Cardiac muscle cell (in vitro differentiated cells and primary cell): ENCODE measurements around the gene BPIFB4. TPM values are rescaled to one million over a fixed set of nuclear protein-coding genes. Genes with fewer than 3 reads are reported as not detected.

Experiments used
- DNase-seq, 2 donors: peaks; one replicate each; pipeline versions ENCODE4 v3.0.0 to v3.0.0-alpha.2; 2010 to 2017; ENCODE audit warnings: low read depth in 1 of 2, low spot score in 1 of 2
- H3K27ac ChIP-seq: fragments of 200-600 bp; sonication (generic); 2 replicates; pipeline ENCODE4 v1.5.1; 2016
- H3K27me3 ChIP-seq: fragments of 200-600 bp; sonication (generic); 2 replicates; pipeline ENCODE4 v1.6.0; 2016; ENCODE audit warnings: control low read depth
- H3K36me3 ChIP-seq: fragments of 200-600 bp; sonication (generic); 2 replicates; pipeline ENCODE4 v1.5.1; 2016; ENCODE audit warnings: control low read depth
- H3K4me1 ChIP-seq: fragments of 200-600 bp; sonication (generic); 2 replicates; pipeline ENCODE4 v1.8.1; 2017; ENCODE audit warnings: low read depth, mild to moderate bottlenecking, mixed run types
- H3K4me3 ChIP-seq: fragments of 200-600 bp; sonication (generic); 2 replicates; pipeline ENCODE4 v1.5.1; 2016; ENCODE audit warnings: mild to moderate bottlenecking
- H3K9me3 ChIP-seq: fragments of 200-600 bp; sonication (generic); 2 replicates; pipeline ENCODE4 v1.5.1; 2017; ENCODE audit warnings: low read depth, mild to moderate bottlenecking, control low read depth
- polyA plus RNA-seq: library from polyadenylated mRNA; unstranded; fragments of >200 nt; fragmentation: Nextera tagmentation; extraction: Ambion mirVana; gene quantifications from 2 replicates; pipeline ENCODE4 v1.2.1, GENCODE V29; 2016
- total RNA-seq: library from RNA; depleted of rRNA; stranded (reverse); fragments of >200 nt; gene quantifications from 2 replicates; pipeline ENCODE4 v1.2.3, GENCODE V29; 2016
- TF ChIP-seq, protein P1 (sequence below): IDR thresholded peaks from 2 replicates; pipeline ENCODE4 v1.5.1; 2012; ENCODE audit warnings: low read depth, mild to moderate bottlenecking, low read length

BPIFB4 gene
- total and polyA plus RNA-seq, 2 experiments from 2014 or later, result not detected

- Histone ChIP-seq H3K36me3 (no peaks in the 10 kb centered on the region), H3K4me1 (no peaks in the 10 kb centered on the region), H3K4me3 (no peak overlapping the region), H3K27ac (no peak overlapping the region), H3K27me3 (no peaks in the 10 kb centered on the region), H3K9me3 (no peaks in the 10 kb centered on the region)
- TF ChIP-seq, protein P1, sequence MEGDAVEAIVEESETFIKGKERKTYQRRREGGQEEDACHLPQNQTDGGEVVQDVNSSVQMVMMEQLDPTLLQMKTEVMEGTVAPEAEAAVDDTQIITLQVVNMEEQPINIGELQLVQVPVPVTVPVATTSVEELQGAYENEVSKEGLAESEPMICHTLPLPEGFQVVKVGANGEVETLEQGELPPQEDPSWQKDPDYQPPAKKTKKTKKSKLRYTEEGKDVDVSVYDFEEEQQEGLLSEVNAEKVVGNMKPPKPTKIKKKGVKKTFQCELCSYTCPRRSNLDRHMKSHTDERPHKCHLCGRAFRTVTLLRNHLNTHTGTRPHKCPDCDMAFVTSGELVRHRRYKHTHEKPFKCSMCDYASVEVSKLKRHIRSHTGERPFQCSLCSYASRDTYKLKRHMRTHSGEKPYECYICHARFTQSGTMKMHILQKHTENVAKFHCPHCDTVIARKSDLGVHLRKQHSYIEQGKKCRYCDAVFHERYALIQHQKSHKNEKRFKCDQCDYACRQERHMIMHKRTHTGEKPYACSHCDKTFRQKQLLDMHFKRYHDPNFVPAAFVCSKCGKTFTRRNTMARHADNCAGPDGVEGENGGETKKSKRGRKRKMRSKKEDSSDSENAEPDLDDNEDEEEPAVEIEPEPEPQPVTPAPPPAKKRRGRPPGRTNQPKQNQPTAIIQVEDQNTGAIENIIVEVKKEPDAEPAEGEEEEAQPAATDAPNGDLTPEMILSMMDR, result no peak
- DNase-seq, result no peak
Observed at GRCh38 chr20:33065785-33066184, 13.7 kb upstream of the BPIFB4 start.

- no peaks in the 10 kb centered on the region for H3K9me3 ChIP-seq
- TF ChIP-seq, protein P1, result no peak
- no peaks in the 10 kb centered on the region for H3K36me3 ChIP-seq
- no peaks in the 10 kb centered on the region for H3K4me1 ChIP-seq
- no peaks in the 10 kb centered on the region for H3K27me3 ChIP-seq
- no peak overlapping the region for H3K27ac ChIP-seq
- no peak for DNase-seq
- H3K4me3 ChIP-seq, result no peak overlapping the region
Observed at GRCh38 chr20:33067806-33068205, 11.6 kb upstream of the BPIFB4 start.

GRCh38 chr20:33068251-33068939 is 11.0 kb upstream of the BPIFB4 start:
- no peaks in the 10 kb centered on the region for H3K4me1 ChIP-seq
- no peak overlapping the region for H3K4me3 ChIP-seq
- no peaks in the 10 kb centered on the region for H3K27me3 ChIP-seq
- DNase-seq, result no peak
- H3K9me3 ChIP-seq, result no peaks in the 10 kb centered on the region
- TF ChIP-seq, protein P1, result no peak
- H3K27ac ChIP-seq, result no peak overlapping the region
- H3K36me3 ChIP-seq, result no peaks in the 10 kb centered on the region

GRCh38 chr20:33069673-33070072 is 9.8 kb upstream of the BPIFB4 start:
- H3K4me3 ChIP-seq, result no peak overlapping the region
- no peaks in the 10 kb centered on the region for H3K27me3 ChIP-seq
- TF ChIP-seq, protein P1, result no peak
- DNase-seq, result no peak
- H3K9me3 ChIP-seq, result no peaks in the 10 kb centered on the region
- no peaks in the 10 kb centered on the region for H3K36me3 ChIP-seq
- no peak overlapping the region for H3K27ac ChIP-seq
- no peaks in the 10 kb centered on the region for H3K4me1 ChIP-seq

DNA sequence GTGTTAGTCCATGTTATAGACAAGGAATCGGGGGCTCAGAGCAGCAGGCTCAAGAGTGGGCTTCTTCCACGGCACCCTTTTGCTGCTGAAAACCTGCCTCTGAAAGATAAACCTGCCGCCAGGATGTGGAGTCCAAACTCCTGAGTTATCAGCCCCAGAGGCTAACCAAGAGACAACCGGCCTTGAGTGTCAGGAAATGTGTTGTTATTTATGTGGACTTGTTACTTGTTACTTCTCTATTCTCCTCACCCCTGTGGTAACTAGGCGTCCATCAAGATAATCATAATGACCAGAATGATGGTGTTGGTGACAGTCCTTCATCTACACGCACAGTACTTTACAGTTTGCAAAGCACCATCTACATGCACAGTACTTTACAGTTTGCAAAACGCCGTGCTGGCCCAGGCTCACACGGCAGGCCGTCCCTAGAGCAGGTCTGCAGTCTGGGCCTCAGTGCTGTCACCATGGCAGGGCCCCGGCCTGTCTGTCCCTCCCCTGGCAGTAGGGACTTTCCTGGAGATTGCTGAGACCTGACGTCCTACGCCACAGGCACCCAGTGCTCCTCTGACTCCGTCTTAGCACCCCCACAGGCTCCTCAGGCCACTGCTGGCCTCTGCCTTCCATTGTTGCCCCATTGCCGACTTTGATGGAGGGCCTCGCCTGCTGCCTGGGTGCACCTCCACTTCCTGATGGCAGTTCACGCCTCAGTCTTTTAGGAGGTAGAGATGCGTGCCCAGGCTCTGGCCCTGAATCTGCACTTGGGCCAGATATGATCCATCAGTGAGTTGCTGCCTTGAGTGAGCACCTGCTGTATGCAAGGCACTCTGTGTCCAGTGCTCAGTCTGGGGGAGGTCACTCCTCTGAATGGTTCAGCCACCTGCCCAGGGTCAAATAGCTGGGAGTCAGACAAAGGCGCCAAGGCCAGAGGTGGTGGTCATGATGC is 9.1 kb upstream of the BPIFB4 start:
- Histone ChIP-seq H3K27me3 (peaks cover 3% of the 10 kb centered on the region), H3K4me1 (no peaks in the 10 kb centered on the region), H3K27ac (no peak overlapping the region), H3K9me3 (no peaks in the 10 kb centered on the region), H3K4me3 (no peak overlapping the region), H3K36me3 (no peaks in the 10 kb centered on the region)
- TF ChIP-seq, protein P1, result no peak
- no peak for DNase-seq
